NOMO-1 treated with DMSO at 0.1 percent for 48 hours (cell line): ENCODE data around the gene ST13.
"Not testable (repeated sequence)": the region's sequence is repeated elsewhere in the genome, so short reads cannot be mapped to it uniquely, and the experiment has no call there.

Source experiments
- DNase-seq: peaks from one replicate; lab custom pipeline; 2025; ENCODE audit not compliant: unreplicated experiment; lab: John Stamatoyannopoulos, UW

The ST13 gene

DNA sequence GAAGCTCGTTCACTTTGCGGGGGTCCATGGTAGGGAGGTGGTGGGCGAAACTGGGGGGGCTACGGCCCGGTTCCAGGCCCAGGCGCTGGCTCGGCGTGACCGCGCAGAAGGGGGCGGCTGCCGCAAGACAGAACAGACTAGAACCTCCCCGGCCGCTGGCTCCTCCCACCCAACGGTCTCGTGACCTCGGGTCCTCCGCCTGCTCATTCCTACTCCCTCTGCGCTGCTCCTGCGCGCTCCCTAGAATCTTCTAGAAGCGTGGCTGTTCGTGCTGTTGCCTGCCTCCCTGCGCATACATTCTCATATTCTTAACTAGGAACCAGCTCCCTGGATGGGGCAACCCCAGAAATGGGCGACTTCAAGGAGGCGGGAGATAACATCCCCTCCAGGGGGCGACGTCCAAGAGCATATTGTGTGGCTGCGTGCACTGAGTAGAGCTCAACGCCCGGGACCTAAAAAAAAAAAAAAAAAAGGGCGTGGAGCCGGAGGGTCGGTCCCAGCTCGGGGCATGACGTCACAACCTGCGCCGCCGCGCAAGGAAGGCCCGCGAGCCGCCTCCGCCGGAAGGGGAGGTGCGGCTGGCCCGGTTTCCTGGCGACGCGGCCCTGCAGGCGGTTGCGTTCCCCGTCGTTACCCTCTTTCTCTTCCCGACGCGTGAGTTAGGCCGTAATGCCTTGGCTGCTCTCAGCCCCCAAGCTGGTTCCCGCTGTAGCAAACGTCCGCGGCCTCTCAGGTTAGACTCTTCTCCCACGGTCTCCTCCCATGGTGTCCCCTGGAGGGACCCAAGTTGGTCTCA lies at the start of gene ST13, which contains the start of gene XPNPEP3:
TSS of gene ST13 (minus strand) at position 127 of the 796 bp plus-strand sequence. CDS start at position 28, 99 bp downstream.
TSS of gene XPNPEP3 (plus strand) at position 636 of the 796 bp plus-strand sequence. CDS start at position 670, 34 bp downstream.
- peak; percentile 92 for DNase-seq

DNA sequence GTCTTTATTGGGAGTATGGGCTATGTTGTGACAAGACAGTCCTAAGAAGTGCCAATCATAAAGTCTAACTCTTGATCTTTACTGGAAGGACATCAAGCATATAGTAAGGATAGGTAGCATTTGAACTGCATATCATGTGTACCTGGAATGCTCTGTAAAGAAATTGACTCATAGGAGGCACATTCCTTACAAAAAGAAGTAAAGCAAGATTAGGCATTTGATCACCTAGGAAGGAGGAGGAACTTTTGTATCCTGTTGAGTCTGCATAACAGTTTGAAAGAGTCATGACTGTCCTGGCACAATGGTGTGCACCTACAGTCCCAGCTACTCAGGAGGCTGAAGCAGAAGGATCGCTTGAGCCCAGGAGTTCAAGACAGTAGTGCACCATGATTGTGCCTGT lies 47.7 kb upstream of the ST13 start:
- DNase-seq: no peak

DNA sequence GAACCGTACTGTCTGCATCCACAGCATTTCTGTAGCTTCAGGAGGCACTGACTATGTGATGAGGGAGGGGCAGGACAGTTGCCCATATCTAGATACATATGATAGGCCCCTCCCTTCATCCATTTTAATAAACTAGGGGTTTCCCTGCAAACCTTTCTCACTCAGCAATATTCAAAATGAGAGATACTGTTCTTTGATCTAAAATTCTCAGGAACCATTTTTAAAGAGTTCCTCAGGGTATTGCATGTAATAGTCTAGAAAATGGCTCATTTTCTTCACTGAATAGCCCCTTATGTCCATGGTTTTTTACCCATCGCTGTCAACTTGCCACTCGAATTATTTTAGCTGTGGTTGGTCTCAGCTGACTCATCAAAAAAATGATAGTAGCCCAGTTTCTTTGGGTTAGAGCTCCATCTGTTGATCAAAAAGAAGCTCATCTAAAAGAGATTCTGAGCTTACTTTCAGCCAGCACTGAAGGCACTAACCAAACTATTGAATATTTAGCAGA lies 42.5 kb upstream of the ST13 start:
- DNase-seq: peak; percentile 56

DNA sequence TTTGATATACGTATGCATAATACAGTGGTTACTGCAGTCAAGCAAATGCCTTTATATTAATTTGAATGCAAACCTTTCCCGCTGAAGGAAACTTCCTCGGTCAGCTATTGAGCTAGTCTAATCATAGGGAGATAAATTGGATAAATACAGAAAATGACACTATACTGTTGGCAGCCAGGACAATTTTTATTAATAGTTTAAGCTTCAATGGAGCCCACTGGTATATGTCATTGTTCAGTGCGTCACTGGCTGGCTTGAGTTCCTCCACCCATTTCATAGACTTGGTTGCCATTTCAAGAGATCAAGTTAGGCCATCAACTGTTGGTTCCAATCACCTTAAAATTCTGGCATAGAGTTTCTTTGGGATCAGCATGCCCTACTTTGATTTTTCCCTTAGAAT lies 38.0 kb upstream of the ST13 start:
- DNase-seq: no peak

DNA sequence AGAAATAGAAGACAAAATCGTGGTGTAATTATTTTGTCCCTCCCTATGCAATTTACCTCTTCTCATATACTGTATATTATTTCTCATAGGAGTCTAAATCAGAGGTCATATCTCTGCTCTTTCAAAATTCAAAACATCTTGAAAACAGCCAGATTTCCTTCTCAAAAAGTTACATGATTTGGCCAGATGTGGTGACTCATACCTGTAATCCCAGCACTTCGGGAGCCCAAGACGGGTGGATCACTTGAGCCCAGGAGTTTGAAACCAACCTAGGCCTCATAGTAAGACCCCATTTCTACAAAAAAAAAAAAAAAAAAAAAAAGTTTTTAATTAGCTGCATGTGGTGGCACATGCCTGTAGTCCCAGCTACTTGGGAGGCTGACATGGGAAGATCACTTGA lies 34.4 kb upstream of the ST13 start:
- DNase-seq: no peak

DNA sequence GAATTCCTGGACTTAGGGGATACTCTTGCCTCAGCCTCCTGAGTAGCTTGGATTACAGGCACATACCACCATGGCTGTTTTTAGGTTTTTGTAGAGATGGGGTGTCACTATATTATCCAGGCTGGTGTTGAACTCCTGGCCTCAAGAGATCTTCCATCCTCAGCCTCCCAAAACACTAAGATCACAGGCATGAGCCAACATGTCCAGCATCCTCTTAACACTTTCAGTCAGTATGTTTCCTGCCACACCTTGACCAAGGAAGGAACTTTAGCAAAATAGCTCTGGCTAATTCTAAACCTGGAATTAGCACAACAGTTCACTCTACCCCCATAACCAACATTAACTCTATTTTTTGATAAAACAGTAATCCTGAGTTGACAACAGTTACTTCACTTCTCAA lies 32.7 kb upstream of the ST13 start:
- DNase-seq: no peak

DNA sequence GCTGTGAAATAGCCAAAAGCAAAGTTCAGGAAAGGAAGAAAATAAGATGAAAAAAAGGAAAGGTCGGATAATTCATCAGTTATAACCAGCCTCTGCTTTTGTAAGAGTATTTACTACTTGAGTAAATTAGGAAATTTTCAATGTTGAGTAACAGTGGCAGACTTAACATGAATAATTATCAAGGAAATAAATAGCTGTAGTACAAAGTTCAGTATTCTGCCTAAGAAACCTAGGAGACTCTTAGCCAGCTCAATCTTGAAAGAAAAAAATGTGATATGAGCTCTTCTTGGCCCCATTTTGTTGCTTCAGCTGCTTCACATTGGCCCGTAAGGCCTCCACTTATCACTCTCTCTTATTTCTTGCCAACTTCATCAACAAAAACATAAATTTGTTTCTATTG lies 22.5 kb upstream of the ST13 start:
- DNase-seq: no peak

DNA sequence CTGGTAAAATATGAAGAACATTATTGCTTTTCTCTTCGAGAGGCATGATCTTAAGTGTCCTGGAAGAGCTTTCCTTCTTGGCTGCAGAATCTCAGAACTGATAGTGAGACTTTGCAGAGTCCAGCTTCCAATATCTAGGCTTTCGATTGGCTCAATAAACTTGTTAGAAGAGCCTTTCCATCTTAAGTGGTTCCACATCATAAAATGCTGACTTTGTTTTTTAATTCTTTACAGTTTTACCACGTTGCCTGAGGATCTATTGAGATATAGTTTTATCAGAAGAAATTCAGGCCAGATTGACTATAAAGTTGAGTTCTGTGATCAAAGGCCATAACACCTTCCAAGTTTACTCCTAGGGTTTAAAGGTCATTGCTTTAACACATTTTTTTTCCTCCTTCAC lies 21.0 kb upstream of the ST13 start:
- DNase-seq: no peak

DNA sequence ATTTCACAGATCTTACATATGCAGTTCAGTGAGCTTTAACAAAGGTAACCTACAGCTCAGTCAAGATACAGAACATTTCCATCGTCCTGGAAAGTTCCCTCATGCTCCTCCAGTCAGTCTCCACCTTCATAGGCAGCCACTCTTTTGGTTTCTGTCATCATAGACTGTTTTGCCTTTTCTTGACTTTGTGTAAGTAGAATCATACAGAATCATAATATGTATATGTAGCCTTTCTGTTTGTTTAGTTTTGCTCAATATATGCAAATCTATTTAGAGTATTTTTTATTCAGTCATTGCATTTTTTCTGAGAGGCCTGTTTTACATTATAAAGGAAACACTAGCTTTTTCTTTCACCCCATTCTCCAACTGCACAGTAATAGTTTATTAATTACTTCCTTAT lies 20.5 kb upstream of the ST13 start:
- DNase-seq: no peak

DNA sequence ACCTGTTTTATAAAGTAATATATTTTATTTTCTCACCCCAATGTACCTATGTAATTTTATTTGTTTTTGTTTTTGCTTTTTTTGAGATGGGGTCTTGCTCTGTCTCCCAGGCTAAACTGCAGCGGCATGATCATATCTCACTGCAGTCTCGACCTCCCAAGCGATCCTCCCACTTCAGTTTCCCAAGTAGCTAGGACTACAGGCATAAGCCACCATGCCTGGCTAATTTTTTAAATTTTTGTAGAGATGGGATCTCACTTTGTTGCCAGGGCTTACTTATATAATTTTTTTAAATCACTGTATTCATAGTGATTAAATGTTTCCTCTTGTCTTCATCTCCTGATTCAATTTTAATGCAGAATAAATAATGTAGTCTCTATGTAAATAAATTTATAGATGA lies 18.7 kb upstream of the ST13 start:
- DNase-seq: no peak

DNA sequence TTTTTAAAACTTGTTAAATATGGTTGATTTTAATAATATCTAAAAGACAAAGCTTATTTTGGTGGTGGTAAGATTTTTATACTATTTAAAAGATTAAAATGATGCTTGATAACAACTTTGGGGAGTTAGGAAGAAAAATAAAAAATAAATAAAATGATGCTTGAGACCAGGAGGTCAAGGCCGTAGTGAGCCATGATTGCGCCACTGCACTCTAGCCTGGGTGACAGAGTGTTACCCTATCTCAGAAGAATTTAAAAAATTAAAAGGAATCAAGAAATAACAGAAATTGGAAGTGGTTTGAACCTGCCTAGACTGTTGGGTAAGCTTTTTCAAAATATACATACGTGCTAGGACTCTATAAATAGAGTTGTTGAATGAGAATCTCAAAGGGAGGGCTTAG lies 17.6 kb upstream of the ST13 start:
- no peak for DNase-seq

DNA sequence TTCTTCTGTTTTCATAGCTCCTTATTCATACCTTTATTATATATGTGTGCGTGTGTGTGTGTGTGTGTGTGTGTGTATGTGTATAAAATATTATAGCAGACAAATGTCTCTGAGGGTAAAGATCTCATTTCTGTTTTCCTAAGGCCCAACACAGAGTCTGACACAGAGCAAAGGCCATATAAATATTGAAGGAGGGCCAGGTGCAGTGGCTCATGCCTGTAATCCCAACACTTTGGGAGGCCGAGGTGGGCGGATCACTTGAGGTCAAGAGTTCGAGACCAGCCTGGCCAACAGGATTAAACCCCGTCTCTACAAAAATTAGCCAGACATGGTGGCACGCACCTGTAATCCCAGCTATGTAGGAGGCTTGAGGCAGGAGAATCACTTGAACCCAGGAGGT lies 11.9 kb upstream of the ST13 start:
- not testable (repeated sequence) for DNase-seq

DNA sequence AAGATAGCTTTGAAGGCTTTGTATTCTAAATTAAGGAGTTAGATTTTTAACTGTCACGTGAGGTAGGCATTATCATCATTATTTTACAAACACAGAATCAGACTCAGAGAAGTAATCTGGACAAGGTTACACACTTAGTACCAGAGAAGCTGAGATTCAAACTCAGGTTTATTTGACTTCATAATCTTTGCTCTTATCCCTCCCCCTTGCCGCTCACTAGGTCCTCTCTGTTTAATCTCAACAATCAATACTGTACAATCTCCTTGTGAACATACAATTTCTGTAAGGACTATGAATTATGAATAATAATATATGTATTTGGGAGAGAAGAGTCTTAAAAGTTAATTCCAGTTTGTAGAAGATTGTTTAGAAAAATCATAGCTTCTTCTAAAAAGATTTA lies 10.7 kb upstream of the ST13 start:
- DNase-seq: no peak

DNA sequence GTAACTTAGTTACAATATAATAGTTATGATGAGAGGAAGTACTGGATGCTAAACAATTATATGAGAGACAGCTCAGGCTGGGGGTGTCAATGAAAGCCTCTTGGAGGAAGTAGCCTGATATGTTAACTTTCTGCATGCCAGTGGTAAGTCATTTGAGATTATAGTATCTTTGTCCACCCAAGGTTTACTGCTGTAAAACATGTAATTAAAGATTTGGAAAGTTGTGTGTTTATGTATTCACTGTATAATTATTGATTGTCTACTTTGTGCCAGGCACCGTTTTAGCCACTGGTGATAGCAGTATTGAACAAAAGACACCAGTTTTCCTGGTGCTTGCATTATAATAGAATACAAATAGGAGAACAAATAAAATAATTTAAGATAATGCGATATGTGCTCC lies 6.1 kb upstream of the ST13 start:
- DNase-seq: peak; percentile 20

DNA sequence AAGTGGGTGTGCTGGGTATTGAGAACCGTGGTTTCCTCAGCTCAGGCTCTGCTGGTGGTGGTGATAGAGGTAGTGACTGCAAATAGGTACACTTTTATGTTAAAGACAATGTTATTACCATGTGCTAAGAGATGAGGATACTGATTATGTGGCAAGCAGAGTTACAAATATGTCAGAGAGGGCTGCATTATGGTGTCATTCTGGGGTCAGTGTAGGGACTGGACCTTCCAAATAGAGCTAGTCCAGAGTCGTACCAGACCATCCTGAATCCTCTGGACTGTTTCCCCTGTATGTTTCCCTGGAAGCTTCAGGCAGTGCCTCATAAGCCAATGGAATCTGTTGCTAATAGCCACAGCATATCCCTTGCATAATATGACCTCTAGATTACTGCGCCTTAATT lies 5.6 kb upstream of the ST13 start, which contains the start of gene DNAJB7:
TSS of gene DNAJB7 (minus strand) at position 101 of the 400 bp plus-strand sequence. CDS start 119 bp downstream, outside the sequence.
- no peak for DNase-seq

DNA sequence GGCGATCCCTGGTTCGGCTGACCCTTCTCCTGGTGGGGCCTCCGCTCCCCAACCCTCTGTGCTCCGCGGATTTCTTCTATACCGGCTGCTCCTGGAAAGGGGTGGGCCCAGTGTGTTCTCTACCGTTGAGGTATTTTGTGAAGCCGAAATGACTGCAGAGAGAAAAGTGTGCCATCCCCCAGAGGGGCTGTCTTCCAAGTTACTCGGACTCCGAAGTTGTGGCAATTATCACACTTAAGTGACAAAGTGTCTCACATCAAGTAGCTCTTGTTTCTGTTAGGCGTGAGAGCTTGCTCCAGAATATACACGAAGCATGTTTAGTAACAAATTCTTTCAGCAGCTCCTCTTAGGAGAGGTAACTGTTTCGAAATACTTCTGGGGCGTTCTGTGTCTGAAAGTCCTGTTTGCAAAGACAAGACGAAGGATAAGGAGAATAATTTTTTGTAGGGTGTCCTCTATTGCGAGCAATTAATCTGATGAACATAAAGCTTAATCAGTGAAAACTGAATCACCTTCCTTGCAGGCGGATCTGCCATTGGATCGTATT lies 943 bp upstream of the ST13 start:
- peak; percentile 11 for DNase-seq

DNA sequence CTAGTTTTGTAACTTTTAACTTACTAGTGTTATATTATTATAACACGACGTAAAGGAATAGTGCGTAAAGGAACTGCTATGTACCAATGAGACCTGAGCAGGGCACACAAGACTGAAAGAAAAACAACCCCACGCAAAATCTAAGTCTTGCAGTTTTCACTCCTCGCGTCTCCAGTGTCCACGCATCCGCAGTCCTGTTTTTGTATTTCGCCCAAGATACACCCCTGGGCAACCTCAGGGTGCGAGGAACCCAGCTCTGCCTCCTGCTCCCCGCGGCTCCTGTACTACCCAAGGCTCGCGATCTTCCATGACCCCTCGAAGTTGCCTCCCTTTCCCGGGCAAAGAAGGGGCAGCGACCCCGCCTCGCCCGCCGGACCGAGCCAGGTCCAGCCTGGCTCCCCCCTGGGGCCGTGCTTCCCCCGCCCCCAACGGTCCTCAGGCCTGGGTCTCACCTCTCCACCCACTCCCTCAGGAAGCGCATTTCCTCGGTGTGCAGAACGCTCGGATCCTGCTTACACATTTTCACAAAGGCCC lies 393 bp downstream of the ST13 start:
- peak; percentile 33 for DNase-seq

DNA sequence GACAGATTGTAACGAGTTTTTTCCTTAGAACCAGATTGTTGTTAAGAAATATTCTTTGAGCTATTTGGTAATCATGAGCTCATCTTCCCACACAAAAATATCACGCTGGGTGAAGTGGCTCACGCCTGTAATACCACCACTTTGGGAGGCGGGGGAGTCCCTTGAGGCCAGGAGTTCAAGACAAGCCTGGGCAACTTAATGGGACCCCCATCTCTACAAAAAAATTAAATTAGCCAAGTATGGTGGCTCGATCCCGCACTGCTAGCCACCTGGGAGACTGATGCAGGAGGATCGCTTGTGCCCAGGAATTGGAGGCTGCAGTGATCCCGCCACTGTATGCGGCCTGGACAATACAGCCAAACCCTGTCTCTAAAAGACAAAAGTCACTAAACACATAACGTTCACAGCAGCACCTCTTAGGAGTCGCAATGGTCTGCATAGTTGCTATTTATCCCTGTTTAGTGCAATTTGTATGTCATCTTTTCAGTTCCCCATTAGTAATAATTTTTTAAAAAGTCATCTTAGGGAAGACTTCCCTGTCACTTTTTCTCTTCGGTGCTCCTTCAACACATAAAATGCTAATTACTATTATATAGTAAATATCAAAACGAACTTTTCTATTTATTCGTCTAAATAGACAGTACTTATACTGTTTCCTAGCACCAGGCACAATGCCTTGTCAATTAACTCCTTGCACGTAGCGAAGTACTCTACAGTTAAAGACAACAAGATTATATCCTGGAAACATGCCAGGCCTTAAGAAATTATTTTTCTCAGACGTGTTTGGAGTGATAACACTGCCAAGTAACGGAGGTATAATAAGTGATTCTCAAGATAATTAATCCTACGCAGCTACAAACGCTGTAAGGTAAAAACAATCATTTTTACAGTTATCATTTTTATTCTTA lies 1.1 kb downstream of the ST13 start:
- DNase-seq: peak; percentile 13

DNA sequence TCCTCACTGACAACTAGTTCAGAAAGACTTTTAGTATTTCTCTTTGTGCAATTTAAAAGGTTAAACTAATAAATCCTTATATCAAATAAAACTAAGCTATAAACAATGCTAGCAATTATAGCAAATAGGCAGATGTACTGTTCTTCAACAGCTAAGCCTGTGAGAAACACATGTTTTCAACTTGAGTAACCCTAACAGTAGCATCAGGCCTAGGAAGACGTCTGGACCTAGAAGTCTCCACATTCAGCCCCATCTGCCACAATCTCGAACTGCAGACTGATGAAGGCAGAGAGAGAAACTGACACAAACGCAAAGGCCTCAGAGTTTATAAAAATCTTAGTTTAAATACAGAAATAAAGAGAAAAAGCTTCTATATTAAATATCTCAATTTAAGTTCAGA lies 2.5 kb downstream of the ST13 start:
- no peak for DNase-seq

DNA sequence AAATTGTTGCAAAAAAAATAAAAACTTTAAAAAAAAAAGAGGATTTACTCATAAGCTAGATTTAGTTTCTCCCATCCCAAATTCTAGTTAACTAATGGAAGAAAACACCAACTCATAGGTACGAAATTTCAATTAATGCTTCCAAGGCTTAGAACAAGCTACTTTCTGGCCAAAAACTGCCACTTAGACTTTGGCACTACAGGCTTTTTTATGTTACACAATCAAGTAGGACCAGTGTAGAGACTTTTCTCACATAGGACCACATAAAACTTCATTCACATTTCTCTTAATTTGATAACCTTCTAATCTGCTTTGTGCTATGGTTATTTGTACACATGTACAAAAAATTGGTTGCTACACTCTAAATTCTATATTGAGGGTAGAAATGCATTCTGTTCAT lies 3.1 kb downstream of the ST13 start:
- DNase-seq: no peak

DNA sequence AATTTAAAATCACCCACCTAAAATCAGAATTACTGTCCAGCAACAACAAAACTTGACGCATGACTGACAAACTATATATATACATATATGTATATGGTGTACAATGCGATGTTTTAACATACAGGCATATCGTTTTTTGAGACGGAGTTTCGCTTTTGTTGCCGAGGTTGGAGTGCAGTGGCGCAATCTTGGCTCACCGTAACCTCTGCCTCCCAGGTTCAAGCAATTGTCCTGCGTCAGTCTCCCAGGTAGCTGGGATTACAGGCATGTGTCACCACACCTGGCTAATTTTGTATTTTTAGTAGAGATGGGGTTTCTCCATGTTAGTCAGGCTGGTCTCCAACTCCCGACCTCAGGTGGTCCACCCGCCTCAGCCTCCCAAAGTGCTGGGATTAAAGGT lies 10.6 kb downstream of the ST13 start:
- DNase-seq: not testable (repeated sequence)
